A673 (cell line): ENCODE results near the gene DMD.

Experiments used
- EZH2 ChIP-seq: fragments of 200-600 bp; sonication (generic); IDR thresholded peaks from 2 replicates; pipeline ENCODE4 v1.6.1; 2017; ENCODE audit warnings: borderline replicate concordance, low read depth, mild to moderate bottlenecking, mixed read lengths, antibody characterized with exemption, low read length; ENCODE audit not compliant: poor library complexity, severe bottlenecking
- TF ChIP-seq, protein P1 (sequence below): fragments of 300-800, 200-600 bp; sonication (generic); conservative IDR thresholded peaks from 2 replicates; pipeline ENCODE4 v1.5.1; 2017; ENCODE audit warnings: low read depth, mild to moderate bottlenecking, antibody characterized with exemption, low read length, moderate library complexity, mixed read lengths

DNA sequence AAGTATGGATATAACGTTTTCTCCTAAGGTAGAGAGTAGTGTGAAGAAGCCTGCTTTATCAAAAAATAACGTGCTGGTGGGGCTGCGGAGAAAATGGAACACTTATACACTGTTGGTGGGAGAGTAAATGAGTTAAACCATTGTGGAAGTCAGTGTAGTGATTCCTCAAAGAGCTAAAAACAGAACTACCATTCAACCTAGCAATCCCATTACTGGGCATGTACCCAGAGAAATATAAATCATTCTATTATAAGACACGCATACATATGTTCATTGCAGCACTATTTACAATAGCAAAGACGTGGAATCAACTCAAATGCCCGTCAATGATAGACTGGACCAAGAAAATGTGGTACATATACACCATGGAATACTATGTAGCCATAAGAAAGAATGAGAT lies 196.4 kb downstream of the DMD start:
- TF ChIP-seq, protein P1, sequence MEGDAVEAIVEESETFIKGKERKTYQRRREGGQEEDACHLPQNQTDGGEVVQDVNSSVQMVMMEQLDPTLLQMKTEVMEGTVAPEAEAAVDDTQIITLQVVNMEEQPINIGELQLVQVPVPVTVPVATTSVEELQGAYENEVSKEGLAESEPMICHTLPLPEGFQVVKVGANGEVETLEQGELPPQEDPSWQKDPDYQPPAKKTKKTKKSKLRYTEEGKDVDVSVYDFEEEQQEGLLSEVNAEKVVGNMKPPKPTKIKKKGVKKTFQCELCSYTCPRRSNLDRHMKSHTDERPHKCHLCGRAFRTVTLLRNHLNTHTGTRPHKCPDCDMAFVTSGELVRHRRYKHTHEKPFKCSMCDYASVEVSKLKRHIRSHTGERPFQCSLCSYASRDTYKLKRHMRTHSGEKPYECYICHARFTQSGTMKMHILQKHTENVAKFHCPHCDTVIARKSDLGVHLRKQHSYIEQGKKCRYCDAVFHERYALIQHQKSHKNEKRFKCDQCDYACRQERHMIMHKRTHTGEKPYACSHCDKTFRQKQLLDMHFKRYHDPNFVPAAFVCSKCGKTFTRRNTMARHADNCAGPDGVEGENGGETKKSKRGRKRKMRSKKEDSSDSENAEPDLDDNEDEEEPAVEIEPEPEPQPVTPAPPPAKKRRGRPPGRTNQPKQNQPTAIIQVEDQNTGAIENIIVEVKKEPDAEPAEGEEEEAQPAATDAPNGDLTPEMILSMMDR, result no peak
- no peak for TF ChIP-seq EZH2
